GM12891 (cell line): ENCODE data around the gene DUSP2.

Source experiments
- POLR2A ChIP-seq: IDR thresholded peaks from 2 replicates; pipeline ENCODE4 v1.6.1; 2011; ENCODE audit warnings: low read depth, low read length, control low read depth
- POLR2AphosphoS5 ChIP-seq: IDR thresholded peaks from 2 replicates; pipeline ENCODE4 v1.6.1; 2011; ENCODE audit warnings: low read depth, low read length, control low read depth

DNA sequence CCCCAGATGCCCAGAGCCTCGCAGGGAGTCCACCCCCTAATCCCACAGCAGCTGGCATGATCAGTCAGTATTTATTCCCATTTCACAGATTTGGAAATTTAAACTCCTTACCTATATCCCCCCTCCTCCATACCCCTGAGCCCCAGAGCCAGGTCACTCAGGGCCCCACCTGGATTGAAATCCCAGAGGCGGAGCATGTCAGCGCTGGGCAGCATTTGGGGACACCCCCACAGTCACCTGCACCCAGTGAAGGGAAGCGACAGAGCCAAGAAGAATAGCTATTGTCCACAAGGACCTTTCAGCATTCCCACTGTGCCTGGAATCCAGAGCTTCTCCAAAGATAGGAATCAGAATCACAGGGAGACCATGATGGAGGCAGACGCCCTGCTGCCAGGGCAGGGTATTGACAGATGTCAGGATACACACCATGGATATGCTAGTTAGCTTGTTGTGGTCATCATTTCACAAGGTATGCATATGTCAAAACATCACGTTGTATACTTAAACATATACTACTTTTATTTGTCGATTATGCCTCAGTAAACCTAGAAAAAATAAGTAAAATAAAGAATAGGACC, 6.0 kb downstream of the DUSP2 start:
- 0 out of 2 replicates have a peak, but pooled peaks have one; percentile 17 for TF ChIP-seq POLR2A
- no peak for TF ChIP-seq POLR2AphosphoS5
